ENCODE results near the gene LRRC47.

Gene LRRC47

GRCh38 chr1:3745071-3745470, 51.2 kb downstream of the LRRC47 start:
- peaks cover 16 to 57% (median 32%) of the 10 kb centered on the region in 3 donors for H3K36me3 ChIP-seq
- peaks cover 0 to 36% (median 21%) of the 10 kb centered on the region in 4 donors for H3K4me1 ChIP-seq
- DNase-seq: no peak
- no peaks in the 10 kb centered on the region for H3K9me3 ChIP-seq
- no peak overlapping the region for H3K4me3 ChIP-seq
- intact Hi-C loops (cut with DNase I; ENCODE audit: low total_unique reads): loop anchor here (10.0 kb wide), 1 partner anchor 60 kb away; no protein-coding TSS in a partner anchor
- no peak overlapping the region for H3K27ac ChIP-seq
- TF ChIP-seq, protein P1, sequence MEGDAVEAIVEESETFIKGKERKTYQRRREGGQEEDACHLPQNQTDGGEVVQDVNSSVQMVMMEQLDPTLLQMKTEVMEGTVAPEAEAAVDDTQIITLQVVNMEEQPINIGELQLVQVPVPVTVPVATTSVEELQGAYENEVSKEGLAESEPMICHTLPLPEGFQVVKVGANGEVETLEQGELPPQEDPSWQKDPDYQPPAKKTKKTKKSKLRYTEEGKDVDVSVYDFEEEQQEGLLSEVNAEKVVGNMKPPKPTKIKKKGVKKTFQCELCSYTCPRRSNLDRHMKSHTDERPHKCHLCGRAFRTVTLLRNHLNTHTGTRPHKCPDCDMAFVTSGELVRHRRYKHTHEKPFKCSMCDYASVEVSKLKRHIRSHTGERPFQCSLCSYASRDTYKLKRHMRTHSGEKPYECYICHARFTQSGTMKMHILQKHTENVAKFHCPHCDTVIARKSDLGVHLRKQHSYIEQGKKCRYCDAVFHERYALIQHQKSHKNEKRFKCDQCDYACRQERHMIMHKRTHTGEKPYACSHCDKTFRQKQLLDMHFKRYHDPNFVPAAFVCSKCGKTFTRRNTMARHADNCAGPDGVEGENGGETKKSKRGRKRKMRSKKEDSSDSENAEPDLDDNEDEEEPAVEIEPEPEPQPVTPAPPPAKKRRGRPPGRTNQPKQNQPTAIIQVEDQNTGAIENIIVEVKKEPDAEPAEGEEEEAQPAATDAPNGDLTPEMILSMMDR (IDR thresholded peaks at IDR 0.05): no peak
- no peaks in the 10 kb centered on the region for H3K27me3 ChIP-seq

GRCh38 chr1:3744646-3745045, 51.7 kb downstream of the LRRC47 start:
- H3K9me3 ChIP-seq: no peaks in the 10 kb centered on the region
- no peak overlapping the region for H3K27ac ChIP-seq
- H3K36me3 ChIP-seq: peaks cover 18 to 61% (median 36%) of the 10 kb centered on the region in 3 donors
- H3K4me3 ChIP-seq: no peak overlapping the region
- peaks cover 0 to 36% (median 21%) of the 10 kb centered on the region in 4 donors for H3K4me1 ChIP-seq
- intact Hi-C loops (cut with DNase I; ENCODE audit: low total_unique reads): loop anchor here (10.0 kb wide), 1 partner anchor 60 kb away; no protein-coding TSS in a partner anchor
- TF ChIP-seq, protein P1 (IDR thresholded peaks at IDR 0.05): no peak
- DNase-seq: no peak
- H3K27me3 ChIP-seq: no peaks in the 10 kb centered on the region

DNA sequence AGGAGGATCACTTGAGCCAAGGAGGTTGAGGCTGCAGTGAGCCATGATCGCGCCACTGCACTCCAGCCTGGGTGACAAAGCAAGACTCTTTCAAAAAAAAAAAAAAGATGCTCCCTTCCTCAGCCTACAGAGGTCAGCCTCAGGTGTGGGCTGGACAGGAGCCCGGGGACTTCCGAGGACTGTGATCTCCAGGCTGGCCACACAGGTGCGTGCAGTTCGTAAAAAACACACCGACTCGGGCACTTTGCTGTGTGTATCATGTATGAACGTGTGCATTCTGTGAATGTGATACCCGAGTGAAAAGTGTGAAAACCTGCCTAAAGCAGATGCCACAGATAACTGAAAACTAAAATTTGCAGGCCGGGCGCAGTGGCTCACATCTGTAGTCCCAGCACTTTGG, 52.5 kb downstream of the LRRC47 start:
- H3K4me3 ChIP-seq: no peak overlapping the region
- H3K9me3 ChIP-seq: no peaks in the 10 kb centered on the region
- H3K27ac ChIP-seq: no peak overlapping the region
- intact Hi-C loops (cut with DNase I; ENCODE audit: low total_unique reads): loop anchor here (10.0 kb wide), 1 partner anchor 61 kb away; no protein-coding TSS in a partner anchor
- no peaks in the 10 kb centered on the region for H3K27me3 ChIP-seq
- DNase-seq: no peak
- TF ChIP-seq, protein P1 (IDR thresholded peaks at IDR 0.05): no peak
- H3K36me3 ChIP-seq: peaks cover 19 to 69% (median 43%) of the 10 kb centered on the region in 3 donors
- peaks cover 0 to 36% (median 21%) of the 10 kb centered on the region in 4 donors for H3K4me1 ChIP-seq

GRCh38 chr1:3743421-3743820, 52.9 kb downstream of the LRRC47 start:
- Histone ChIP-seq H3K36me3 (peaks cover 23 to 73% (median 47%) of the 10 kb centered on the region in 3 donors), H3K4me3 (no peak overlapping the region), H3K4me1 (peaks cover 0 to 36% (median 21%) of the 10 kb centered on the region in 4 donors), H3K27ac (no peak overlapping the region), H3K27me3 (no peaks in the 10 kb centered on the region), H3K9me3 (no peaks in the 10 kb centered on the region)
- intact Hi-C loops (cut with DNase I; ENCODE audit: low total_unique reads): loop anchor here (10.0 kb wide), 1 partner anchor 61 kb away; no protein-coding TSS in a partner anchor
- no peak for DNase-seq
- TF ChIP-seq, protein P1 (IDR thresholded peaks at IDR 0.05): no peak

DNA sequence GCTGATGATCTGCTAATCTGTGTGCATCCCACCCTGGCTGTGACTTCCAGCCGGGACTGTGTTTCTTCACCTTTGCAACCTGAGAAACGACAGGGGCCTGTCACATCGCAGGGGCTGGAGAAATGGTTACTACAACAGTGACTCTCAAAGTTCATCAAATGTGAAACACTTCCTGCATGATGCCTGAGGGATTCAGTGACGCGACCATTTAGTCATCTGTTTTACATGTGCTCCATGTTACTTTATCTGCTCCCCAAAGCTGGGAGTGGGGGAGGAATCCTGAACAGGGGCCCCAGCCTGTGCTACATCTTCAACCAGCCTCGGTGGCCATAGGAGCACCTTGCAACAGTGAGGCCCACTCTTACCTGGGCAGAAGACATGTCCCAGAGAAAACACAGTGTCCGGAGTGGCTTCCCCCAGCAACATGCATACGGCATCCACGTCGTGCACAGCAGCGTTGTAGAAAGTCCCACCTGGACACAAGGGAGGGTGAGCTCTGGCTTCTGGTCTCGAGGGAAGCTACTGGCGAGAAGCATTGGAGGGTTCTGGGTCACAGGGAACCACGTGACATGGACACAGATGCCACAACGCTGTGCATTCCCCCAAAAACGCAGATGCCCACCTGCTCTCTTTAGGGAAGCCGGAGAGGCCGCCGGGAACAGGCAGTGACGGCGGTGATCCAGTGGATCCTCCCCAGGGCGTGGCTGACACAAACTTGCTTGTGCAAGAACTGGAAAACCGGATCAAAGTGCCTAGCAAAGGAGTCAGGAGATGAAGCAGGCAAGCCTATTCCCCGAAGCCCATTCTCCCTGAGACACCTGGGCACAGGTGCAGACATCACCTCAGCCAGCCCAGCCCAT, 53.6 kb downstream of the LRRC47 start:
- no peak overlapping the region for H3K27ac ChIP-seq
- H3K4me1 ChIP-seq: peaks cover 0 to 30% (median 16%) of the 10 kb centered on the region in 4 donors
- DNase-seq: no peak
- intact Hi-C loops (cut with DNase I; ENCODE audit: low total_unique reads): loop anchor here (10.0 kb wide), 1 partner anchor 62 kb away; no protein-coding TSS in a partner anchor
- peaks cover 30 to 81% (median 55%) of the 10 kb centered on the region in 3 donors for H3K36me3 ChIP-seq
- TF ChIP-seq, protein P1 (IDR thresholded peaks at IDR 0.05): no peak
- H3K27me3 ChIP-seq: no peaks in the 10 kb centered on the region
- no peaks in the 10 kb centered on the region for H3K9me3 ChIP-seq
- no peak overlapping the region for H3K4me3 ChIP-seq

Measured in tibial artery (tissue), 4 donors.